GM18858 (cell line): ENCODE results near the gene MTHFSD.

ENCODE experiments used
- ATAC-seq: cut with Tn5 transposase; IDR thresholded peaks from one replicate; pipeline ENCODE4 v1.9.1; 2021; ENCODE audit not compliant: unreplicated experiment

The MTHFSD gene

GRCh38 chr16:86492267-86492960, 62.6 kb downstream of the MTHFSD start:
- ATAC-seq, result no peak

- ATAC-seq, result no peak
Observed at GRCh38 chr16:86491640-86492023, 63.4 kb downstream of the MTHFSD start.

- ATAC-seq, result no peak
Observed at GRCh38 chr16:86490859-86491639, 64.0 kb downstream of the MTHFSD start.

GRCh38 chr16:86485746-86486145, 69.3 kb downstream of the MTHFSD start:
- ATAC-seq, result no peak

- ATAC-seq, result no peak
Observed at GRCh38 chr16:86484240-86484639, 70.8 kb downstream of the MTHFSD start.

- ATAC-seq, result no peak
Observed at GRCh38 chr16:86481607-86482006, 73.4 kb downstream of the MTHFSD start.

GRCh38 chr16:86480444-86480843, 74.6 kb downstream of the MTHFSD start:
- no peak for ATAC-seq
